SH-SY5Y (cell line): ENCODE results near the gene SCYGR2.

ENCODE experiments used
- GATA2 ChIP-seq: IDR thresholded peaks from 2 replicates; pipeline ENCODE4 v1.6.1; 2011; ENCODE audit warnings: mild to moderate bottlenecking, low read depth, low read length
- GATA3 ChIP-seq: IDR thresholded peaks from 2 replicates; pipeline ENCODE4 v1.6.1; 2011; ENCODE audit warnings: low read depth, mild to moderate bottlenecking, low read length, moderate library complexity

DNA sequence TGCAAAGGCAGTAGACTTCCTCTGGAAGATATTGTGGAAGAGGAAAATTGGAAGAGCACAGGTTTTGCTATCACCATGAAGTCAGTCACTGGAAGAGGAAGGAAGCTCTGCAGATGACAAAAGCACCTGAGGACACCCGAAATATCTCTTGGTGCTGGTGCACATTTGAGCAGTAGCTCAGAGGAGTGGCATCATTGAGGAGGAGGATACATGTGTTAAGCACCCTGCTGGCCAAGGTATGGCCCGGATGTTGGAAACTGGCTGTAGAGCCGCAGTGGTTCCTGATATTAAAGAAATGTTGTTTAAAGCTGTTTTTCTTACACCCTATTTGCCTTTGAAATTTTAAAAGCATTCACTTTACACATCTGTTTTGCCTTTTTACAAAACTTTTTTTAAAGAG lies 32.7 kb upstream of the SCYGR2 start:
- no peak for TF ChIP-seq GATA2
- TF ChIP-seq GATA3 = no peak
